ENCODE results near the gene TRABD2B. TPM values are rescaled to one million over a fixed set of nuclear protein-coding genes. Genes with fewer than 3 reads are reported as not detected.

Gene TRABD2B
- total and polyA plus RNA-seq, 2 of the 13 experiments (the other 11 are each of a cell fraction or from before 2014, with no cell fraction given), result 0.04 TPM; not detected in 1

- TF ChIP-seq, protein P1, sequence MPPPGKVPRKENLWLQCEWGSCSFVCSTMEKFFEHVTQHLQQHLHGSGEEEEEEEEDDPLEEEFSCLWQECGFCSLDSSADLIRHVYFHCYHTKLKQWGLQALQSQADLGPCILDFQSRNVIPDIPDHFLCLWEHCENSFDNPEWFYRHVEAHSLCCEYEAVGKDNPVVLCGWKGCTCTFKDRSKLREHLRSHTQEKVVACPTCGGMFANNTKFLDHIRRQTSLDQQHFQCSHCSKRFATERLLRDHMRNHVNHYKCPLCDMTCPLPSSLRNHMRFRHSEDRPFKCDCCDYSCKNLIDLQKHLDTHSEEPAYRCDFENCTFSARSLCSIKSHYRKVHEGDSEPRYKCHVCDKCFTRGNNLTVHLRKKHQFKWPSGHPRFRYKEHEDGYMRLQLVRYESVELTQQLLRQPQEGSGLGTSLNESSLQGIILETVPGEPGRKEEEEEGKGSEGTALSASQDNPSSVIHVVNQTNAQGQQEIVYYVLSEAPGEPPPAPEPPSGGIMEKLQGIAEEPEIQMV (CRISPR knock-in tag; IDR thresholded peaks at IDR 0.05; ENCODE audit: low read depth), result no peak
- TF ChIP-seq MBD4 (IDR thresholded peaks at IDR 0.05; ENCODE audit: borderline replicate concordance, low read length) (no peak), ZFX (CRISPR knock-in tag; IDR thresholded peaks at IDR 0.05; ENCODE audit: low read depth) (no peak), KLF6 (CRISPR knock-in tag; IDR thresholded peaks at IDR 0.05) (no peak), ZNF414 (CRISPR knock-in tag; IDR thresholded peaks at IDR 0.05) (no peak), CENPBD1 (CRISPR knock-in tag; IDR thresholded peaks at IDR 0.05; ENCODE audit: borderline replicate concordance, low read depth) (no peak), ZNF24 (IDR thresholded peaks at IDR 0.05) (no peak), TBX2 (CRISPR knock-in tag; IDR thresholded peaks at IDR 0.05; ENCODE audit: borderline replicate concordance) (peak; percentile 39; the same call in 1 of the 2 replicates), CBFB (CRISPR knock-in tag; IDR thresholded peaks at IDR 0.05) (no peak), NFIC (IDR thresholded peaks at IDR 0.05; ENCODE audit: low read length) (0 out of 2 replicates have a peak, but pooled peaks have one; percentile 3), IKZF5 (CRISPR knock-in tag; IDR thresholded peaks at IDR 0.05) (0 out of 2 replicates have a peak, but pooled peaks have one; percentile 26), ZNF350 (CRISPR knock-in tag; IDR thresholded peaks at IDR 0.05; ENCODE audit: borderline replicate concordance, low read depth) (0 out of 2 replicates have a peak, but pooled peaks have one; percentile 50), ZNF232 (CRISPR knock-in tag; IDR thresholded peaks at IDR 0.05; ENCODE audit: borderline replicate concordance) (no peak), ZNF143 (CRISPR knock-in tag; IDR thresholded peaks at IDR 0.05) (no peak), ZNF451 (CRISPR knock-in tag; IDR thresholded peaks at IDR 0.05) (peak; percentile 31; the same call in 1 of the 2 replicates), NKX3-1 (CRISPR knock-in tag; IDR thresholded peaks at IDR 0.05) (no peak), ZSCAN29 (CRISPR knock-in tag; conservative IDR thresholded peaks at IDR 0.05) (no peak), STAT5B (CRISPR knock-in tag; IDR thresholded peaks at IDR 0.05) (no peak), REL (CRISPR knock-in tag; conservative IDR thresholded peaks at IDR 0.05) (no peak), MAFF (IDR thresholded peaks at IDR 0.05; ENCODE audit: low read depth, low read length) (no peak), ZNF256 (CRISPR knock-in tag; conservative IDR thresholded peaks at IDR 0.05) (no peak), TSC22D2 (CRISPR knock-in tag; IDR thresholded peaks at IDR 0.05; ENCODE audit: borderline replicate concordance) (no peak), MEIS1 (CRISPR knock-in tag; IDR thresholded peaks at IDR 0.05; ENCODE audit: borderline replicate concordance) (no peak)
- TF ChIP-seq, protein P2, sequence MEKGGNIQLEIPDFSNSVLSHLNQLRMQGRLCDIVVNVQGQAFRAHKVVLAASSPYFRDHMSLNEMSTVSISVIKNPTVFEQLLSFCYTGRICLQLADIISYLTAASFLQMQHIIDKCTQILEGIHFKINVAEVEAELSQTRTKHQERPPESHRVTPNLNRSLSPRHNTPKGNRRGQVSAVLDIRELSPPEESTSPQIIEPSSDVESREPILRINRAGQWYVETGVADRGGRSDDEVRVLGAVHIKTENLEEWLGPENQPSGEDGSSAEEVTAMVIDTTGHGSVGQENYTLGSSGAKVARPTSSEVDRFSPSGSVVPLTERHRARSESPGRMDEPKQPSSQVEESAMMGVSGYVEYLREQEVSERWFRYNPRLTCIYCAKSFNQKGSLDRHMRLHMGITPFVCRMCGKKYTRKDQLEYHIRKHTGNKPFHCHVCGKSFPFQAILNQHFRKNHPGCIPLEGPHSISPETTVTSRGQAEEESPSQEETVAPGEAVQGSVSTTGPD (CRISPR knock-in tag; IDR thresholded peaks at IDR 0.05), result 0 out of 2 replicates have a peak, but pooled peaks have one; percentile 22
These were observed 77.9 kb downstream of the TRABD2B start (continued) for GRCh38 chr1:47919113-47919833.
